Measurements from ENCODE around the gene SORBS2.

- TF ChIP-seq POLR2A (IDR thresholded peaks at IDR 0.05; ENCODE audit: low read length) (no peak), GATA1 (IDR thresholded peaks at IDR 0.05; ENCODE audit: low read depth, low read length) (no peak)
These were observed 246.3 kb downstream of the SORBS2 start for GRCh38 chr4:185565696-185566095.

Measured in erythroblast (primary cell).